ENCODE data around the gene GPATCH2L.

- TF ChIP-seq POLR2A (IDR thresholded peaks at IDR 0.05): no peak
- peak in 1 of 6 experiments; percentile 10 for TF ChIP-seq CTCF (IDR thresholded peaks at IDR 0.05)
Observed at GRCh38 chr14:76181546-76181945, 29.8 kb downstream of the GPATCH2L start.

Measured in thyroid gland (tissue), 4 donors.